Measurements from ENCODE around the gene ROR1.
A peak's percentile ranks its signal among the peaks of the same experiment; 100 is the strongest.

The ROR1 gene

DNA sequence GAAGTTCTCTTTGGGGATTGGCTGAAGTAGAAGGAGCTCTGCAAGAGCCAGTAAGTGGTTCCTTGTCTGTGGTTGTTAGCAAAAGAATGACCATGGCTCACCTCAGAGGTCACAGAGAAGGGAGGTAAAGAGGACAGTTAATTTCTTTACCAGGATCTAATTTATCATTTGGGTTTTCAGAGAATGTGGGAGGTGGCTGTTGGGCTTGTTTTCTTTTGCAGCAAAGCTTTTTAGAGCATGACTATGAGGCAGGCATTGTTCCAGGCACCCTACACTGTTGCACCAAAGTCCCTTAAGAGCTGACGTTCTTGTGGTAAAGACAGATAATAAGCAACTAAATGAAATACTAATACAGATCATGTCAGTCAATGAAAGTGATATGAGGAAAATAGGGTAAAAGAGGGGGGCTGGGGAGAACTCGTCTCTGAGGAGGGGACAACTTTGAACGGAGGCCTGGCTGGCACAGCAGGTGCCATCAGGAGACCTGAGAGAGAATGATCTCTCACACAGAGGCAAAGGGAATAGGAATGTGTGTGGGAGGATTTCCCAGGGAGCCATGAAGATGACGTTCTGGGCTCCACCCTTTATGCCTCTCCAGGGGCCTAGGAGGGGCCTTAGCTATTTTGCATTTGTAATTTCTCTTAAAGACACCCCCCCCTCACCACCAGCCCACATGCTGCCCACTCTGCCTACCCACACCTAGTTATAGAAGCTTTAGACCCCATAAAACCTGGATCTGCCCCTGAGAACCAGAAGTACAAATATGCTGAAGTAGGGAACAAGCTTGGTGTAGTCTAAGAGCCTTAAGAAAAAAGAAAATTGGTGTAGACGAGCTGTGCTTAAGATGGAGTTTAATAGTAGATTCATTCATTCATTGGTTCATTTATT, 177.5 kb downstream of the ROR1 start:
- DNase-seq (ENCODE audit: low read depth, low spot score), result no peak
- H3K9ac ChIP-seq (ENCODE audit: insufficient read length), result no peak overlapping the region
- no peaks in the 10 kb centered on the region for H3K36me3 ChIP-seq (ENCODE audit: insufficient read depth, low read length)
- no peak overlapping the region for H3K27ac ChIP-seq
- no peak overlapping the region for H3K4me3 ChIP-seq
- no peaks in the 10 kb centered on the region for H3K9me3 ChIP-seq (ENCODE audit: low read depth, low read length)
- TF ChIP-seq POLR2AphosphoS5 (IDR thresholded peaks at IDR 0.05; ENCODE audit: borderline replicate concordance, low read depth, low read length), result 0 out of 2 replicates have a peak, but pooled peaks have one; percentile 17
- no peak for TF ChIP-seq EZH2 (IDR thresholded peaks at IDR 0.05)

DNA sequence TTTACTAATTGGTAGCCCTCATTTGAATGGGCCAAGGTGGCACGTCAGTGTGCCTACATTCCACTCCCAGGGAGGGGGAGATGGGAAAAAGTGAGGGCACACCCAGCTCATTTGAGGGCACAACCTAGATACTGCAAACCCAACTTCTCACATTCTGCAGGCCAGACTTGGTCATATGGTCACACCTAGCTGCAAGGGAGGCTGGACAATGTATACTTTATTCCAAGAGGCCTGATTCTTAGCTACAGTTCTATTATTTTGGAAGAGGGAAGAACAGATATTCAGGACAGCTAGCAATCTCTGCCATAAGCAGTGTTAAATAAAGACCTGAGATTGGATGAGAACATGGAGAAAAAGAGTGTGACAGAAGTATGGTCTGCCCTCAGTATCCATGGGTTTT, 180.4 kb downstream of the ROR1 start:
- Histone ChIP-seq H3K27ac (no peak overlapping the region), H3K9me3 (ENCODE audit: low read depth, low read length) (no peaks in the 10 kb centered on the region), H3K9ac (ENCODE audit: insufficient read length) (no peak overlapping the region), H3K36me3 (ENCODE audit: insufficient read depth, low read length) (no peaks in the 10 kb centered on the region), H3K4me3 (no peak overlapping the region)
- no peak for DNase-seq (ENCODE audit: low read depth, low spot score)
- TF ChIP-seq FOXP2 (optimal IDR thresholded peaks at IDR 0.05; ENCODE audit: control extremely low read depth, extremely low read length, insufficient read depth) (no peak), POLR2AphosphoS5 (IDR thresholded peaks at IDR 0.05; ENCODE audit: borderline replicate concordance, low read depth, low read length) (no peak), EZH2 (IDR thresholded peaks at IDR 0.05) (no peak)

DNA sequence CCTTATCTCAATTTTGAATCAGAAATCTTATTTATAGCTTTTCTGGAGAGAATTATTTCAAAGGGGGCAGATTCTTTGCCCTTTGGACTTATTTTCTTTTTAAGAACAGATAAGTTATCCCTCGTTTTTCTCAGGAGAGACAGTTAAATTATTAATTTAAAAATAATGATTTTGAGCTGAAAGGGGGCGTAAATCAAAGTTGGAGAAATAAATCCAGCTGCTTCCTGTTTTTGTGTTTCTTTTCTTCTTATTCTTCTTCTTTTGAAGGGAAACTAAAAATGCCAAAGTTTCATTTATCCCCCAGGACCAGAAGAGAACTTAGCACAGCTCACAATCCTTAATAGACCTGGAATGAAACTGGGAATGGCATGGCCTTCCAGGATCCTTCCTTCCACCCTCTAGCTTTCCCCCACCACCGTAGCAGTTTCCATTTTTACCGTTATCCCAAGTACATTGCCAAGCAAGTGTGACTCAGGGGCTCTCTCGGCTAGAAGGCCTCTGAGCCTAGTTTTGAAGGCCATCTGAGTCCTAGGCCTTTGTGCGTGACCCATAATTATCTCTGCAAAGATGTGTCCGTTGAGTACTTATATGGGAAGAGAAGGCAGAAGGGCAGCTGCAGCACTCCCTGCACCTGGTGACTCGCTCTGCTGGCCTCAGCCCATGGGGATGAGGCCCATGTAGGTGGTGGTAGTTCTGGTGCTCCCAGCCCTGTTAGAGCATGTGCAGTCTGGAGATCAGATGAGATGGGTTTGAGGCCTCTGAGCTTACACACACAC, 181.7 kb downstream of the ROR1 start:
- TF ChIP-seq POLR2AphosphoS5 (IDR thresholded peaks at IDR 0.05; ENCODE audit: borderline replicate concordance, low read depth, low read length), result no peak
- TF ChIP-seq EZH2 (IDR thresholded peaks at IDR 0.05), result no peak
- no peak for TF ChIP-seq FOXP2 (optimal IDR thresholded peaks at IDR 0.05; ENCODE audit: control extremely low read depth, extremely low read length, insufficient read depth)
- H3K36me3 ChIP-seq (ENCODE audit: insufficient read depth, low read length), result no peaks in the 10 kb centered on the region
- no peak overlapping the region for H3K9ac ChIP-seq (ENCODE audit: insufficient read length)
- DNase-seq (ENCODE audit: low read depth, low spot score), result no peak
- peak overlapping the region; percentile 40; the same call in 1 of the 2 replicates for H3K27ac ChIP-seq
- H3K4me3 ChIP-seq, result no peak overlapping the region
- no peaks in the 10 kb centered on the region for H3K9me3 ChIP-seq (ENCODE audit: low read depth, low read length)

DNA sequence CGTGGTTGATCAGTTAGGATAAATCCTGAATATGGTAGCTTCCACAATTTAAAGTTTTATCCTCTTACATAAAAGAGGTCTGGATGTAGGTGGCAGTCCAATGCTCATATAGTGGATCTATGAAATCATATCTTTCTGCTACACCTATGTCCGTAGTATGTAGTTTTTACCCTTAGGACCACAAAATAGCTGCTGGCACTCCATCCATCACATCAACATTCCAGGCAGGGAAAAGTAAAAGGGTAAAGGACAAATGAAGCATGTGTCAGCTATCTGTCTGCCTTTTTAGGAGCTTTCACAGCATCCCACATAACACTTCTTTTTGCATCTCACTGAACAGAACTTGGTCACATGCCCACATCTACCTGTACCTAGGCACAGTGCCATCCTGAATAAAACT, 184.7 kb downstream of the ROR1 start:
- H3K9me3 ChIP-seq (ENCODE audit: low read depth, low read length), result no peaks in the 10 kb centered on the region
- DNase-seq (ENCODE audit: low read depth, low spot score), result no peak
- no peak overlapping the region for H3K4me3 ChIP-seq
- no peak overlapping the region for H3K9ac ChIP-seq (ENCODE audit: insufficient read length)
- TF ChIP-seq EZH2 (IDR thresholded peaks at IDR 0.05), result no peak
- no peak for TF ChIP-seq POLR2AphosphoS5 (IDR thresholded peaks at IDR 0.05; ENCODE audit: borderline replicate concordance, low read depth, low read length)
- TF ChIP-seq FOXP2 (optimal IDR thresholded peaks at IDR 0.05; ENCODE audit: control extremely low read depth, extremely low read length, insufficient read depth), result no peak
- no peak overlapping the region for H3K27ac ChIP-seq
- H3K36me3 ChIP-seq (ENCODE audit: insufficient read depth, low read length), result no peaks in the 10 kb centered on the region

DNA sequence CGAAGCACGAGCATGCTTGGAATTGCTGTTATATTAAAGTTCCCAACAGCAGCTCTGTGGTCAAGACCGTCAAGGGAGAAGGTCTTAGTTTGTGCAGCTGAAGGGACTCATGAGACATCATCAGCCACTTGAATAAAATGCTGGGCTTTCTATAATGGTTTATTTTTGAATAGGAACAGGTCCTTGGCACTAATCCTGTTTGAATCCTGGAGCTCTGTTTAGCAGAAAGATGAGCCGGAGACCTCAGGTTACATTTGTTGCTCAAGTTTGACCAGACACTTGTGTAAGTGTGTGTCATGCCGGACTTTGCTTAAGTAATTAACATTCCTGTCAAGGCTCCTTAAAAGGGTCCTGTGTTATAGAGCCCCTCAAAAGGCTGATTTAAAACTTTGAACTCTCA, 186.5 kb downstream of the ROR1 start:
- Histone ChIP-seq H3K4me3 (no peak overlapping the region), H3K27ac (no peak overlapping the region), H3K9me3 (ENCODE audit: low read depth, low read length) (no peaks in the 10 kb centered on the region), H3K9ac (ENCODE audit: insufficient read length) (no peak overlapping the region), H3K36me3 (ENCODE audit: insufficient read depth, low read length) (no peaks in the 10 kb centered on the region)
- TF ChIP-seq EZH2 (IDR thresholded peaks at IDR 0.05) (no peak), POLR2AphosphoS5 (IDR thresholded peaks at IDR 0.05; ENCODE audit: borderline replicate concordance, low read depth, low read length) (no peak), FOXP2 (optimal IDR thresholded peaks at IDR 0.05; ENCODE audit: control extremely low read depth, extremely low read length, insufficient read depth) (no peak)
- no peak for DNase-seq (ENCODE audit: low read depth, low spot score)

DNA sequence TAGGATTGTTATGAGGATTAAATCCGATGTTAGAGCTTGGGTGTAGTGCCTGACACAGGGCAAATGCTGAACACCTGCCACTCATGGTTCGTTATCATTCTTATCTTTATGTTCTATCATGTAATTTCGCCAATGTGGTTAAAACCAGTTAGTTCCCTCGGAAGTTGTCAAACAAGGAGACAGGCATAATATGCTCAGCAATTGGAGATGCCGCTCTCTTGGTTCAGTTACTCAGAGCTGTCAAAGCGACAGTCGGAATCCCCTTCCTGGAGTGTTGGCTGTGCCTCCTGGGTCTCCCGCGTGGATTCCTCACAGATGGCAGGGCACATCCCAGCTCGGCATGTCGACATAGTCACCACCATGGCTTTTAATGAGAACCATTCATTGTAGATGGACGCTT, 192.2 kb downstream of the ROR1 start:
- no peak overlapping the region for H3K27ac ChIP-seq
- H3K4me3 ChIP-seq, result no peak overlapping the region
- TF ChIP-seq FOXP2 (optimal IDR thresholded peaks at IDR 0.05; ENCODE audit: control extremely low read depth, extremely low read length, insufficient read depth), result no peak
- no peak for TF ChIP-seq POLR2AphosphoS5 (IDR thresholded peaks at IDR 0.05; ENCODE audit: borderline replicate concordance, low read depth, low read length)
- no peak for TF ChIP-seq EZH2 (IDR thresholded peaks at IDR 0.05)
- H3K9ac ChIP-seq (ENCODE audit: insufficient read length), result no peak overlapping the region
- no peak for DNase-seq (ENCODE audit: low read depth, low spot score)
- H3K36me3 ChIP-seq (ENCODE audit: insufficient read depth, low read length), result no peaks in the 10 kb centered on the region
- H3K9me3 ChIP-seq (ENCODE audit: low read depth, low read length), result no peaks in the 10 kb centered on the region

DNA sequence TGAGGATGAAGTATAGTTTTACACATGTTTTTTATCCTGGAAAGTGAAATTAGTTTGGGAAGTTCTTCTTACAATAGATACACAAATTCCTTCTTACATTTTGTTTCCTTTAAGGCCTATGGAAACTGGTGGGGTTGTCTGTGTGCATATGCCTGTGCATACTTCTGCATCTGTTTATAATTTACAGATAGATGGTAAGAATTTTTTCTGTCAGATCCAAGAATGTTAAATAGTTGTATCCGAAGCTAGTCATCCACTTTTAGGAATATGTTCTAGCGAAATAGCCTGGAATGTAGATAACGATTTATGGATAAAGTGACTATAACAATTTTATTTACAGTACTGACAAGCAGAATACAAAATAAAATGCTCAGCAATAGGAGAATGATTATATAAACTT, 194.1 kb downstream of the ROR1 start:
- no peak overlapping the region for H3K4me3 ChIP-seq
- no peaks in the 10 kb centered on the region for H3K36me3 ChIP-seq (ENCODE audit: insufficient read depth, low read length)
- TF ChIP-seq FOXP2 (optimal IDR thresholded peaks at IDR 0.05; ENCODE audit: control extremely low read depth, extremely low read length, insufficient read depth), result no peak
- TF ChIP-seq POLR2AphosphoS5 (IDR thresholded peaks at IDR 0.05; ENCODE audit: borderline replicate concordance, low read depth, low read length), result no peak
- TF ChIP-seq EZH2 (IDR thresholded peaks at IDR 0.05), result no peak
- peak overlapping the region; percentile 19 for H3K27ac ChIP-seq
- H3K9ac ChIP-seq (ENCODE audit: insufficient read length), result no peak overlapping the region
- no peak for DNase-seq (ENCODE audit: low read depth, low spot score)
- H3K9me3 ChIP-seq (ENCODE audit: low read depth, low read length), result no peaks in the 10 kb centered on the region

DNA sequence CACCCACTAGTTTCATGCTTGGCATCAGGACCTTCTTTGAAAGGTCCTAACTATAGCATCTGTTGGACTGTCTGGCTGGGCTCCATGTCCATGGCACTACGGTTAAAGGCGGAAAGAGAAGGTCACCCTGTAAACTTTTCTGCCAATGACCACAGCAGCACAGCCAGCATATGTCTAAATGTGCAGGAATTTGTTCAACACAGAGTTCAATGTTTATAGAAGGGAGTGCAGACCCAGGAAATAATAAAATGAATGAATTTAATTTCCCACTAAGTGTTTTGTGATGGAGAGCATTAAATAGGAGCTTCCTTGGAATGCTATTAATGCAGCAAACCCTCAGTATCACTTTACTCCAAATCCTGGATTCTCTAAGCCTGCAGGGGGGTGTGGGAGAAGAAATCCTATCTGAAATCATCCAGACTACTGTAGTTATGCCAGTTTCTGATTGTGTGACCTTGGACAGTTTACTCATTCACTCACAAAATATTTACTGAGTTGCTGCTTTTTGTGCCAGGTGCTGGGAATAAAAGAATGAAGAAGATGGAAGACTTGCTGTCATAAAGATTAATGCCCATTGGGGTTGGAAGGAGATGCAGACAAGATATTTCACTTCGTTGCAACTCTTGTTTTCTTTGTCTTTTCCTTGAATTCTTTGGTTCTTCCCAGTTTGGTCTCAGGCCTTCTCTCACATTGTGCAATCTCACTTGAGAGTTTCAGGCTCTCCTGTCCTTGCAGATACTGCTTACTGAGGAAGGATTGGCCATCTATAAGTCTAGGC, 195.0 kb downstream of the ROR1 start:
- H3K36me3 ChIP-seq (ENCODE audit: insufficient read depth, low read length), result no peaks in the 10 kb centered on the region
- DNase-seq (ENCODE audit: low read depth, low spot score), result no peak
- H3K9me3 ChIP-seq (ENCODE audit: low read depth, low read length), result no peaks in the 10 kb centered on the region
- H3K4me3 ChIP-seq, result no peak overlapping the region
- H3K9ac ChIP-seq (ENCODE audit: insufficient read length), result no peak overlapping the region
- no peak for TF ChIP-seq POLR2AphosphoS5 (IDR thresholded peaks at IDR 0.05; ENCODE audit: borderline replicate concordance, low read depth, low read length)
- TF ChIP-seq FOXP2 (optimal IDR thresholded peaks at IDR 0.05; ENCODE audit: control extremely low read depth, extremely low read length, insufficient read depth), result no peak
- TF ChIP-seq EZH2 (IDR thresholded peaks at IDR 0.05), result no peak
- peak overlapping the region; percentile 19; the same call in 1 of the 2 replicates for H3K27ac ChIP-seq

All from SK-N-MC (cell line).